ENCODE data around the gene ZCCHC24.

ZCCHC24 gene

GRCh38 chr10:79434821-79435251 lies 10.6 kb downstream of the ZCCHC24 start:
- peak overlapping the region; percentile 79 to 93 for H3K27ac ChIP-seq
- no peak for TF ChIP-seq CTCF (IDR thresholded peaks at IDR 0.05)
- H3K4me3 ChIP-seq: peak overlapping the region; percentile 52
- DNase-seq (ENCODE audit: low spot score): no peak

GRCh38 chr10:79434223-79434687 lies 11.2 kb downstream of the ZCCHC24 start:
- no peak for TF ChIP-seq CTCF (IDR thresholded peaks at IDR 0.05)
- DNase-seq (ENCODE audit: low spot score): no peak

GRCh38 chr10:79433324-79434222 lies 11.9 kb downstream of the ZCCHC24 start:
- peak overlapping the region; percentile 13 to 82 for H3K27ac ChIP-seq
- no peak for DNase-seq (ENCODE audit: low spot score)
- no peak overlapping the region for H3K4me3 ChIP-seq
- TF ChIP-seq CTCF (IDR thresholded peaks at IDR 0.05): no peak

More at GRCh38 chr10:79434223-79434687, 11.2 kb downstream of the ZCCHC24 start:
- H3K27ac ChIP-seq: peak overlapping the region in 1 of 2 donors; percentile 82
- H3K4me3 ChIP-seq: peak overlapping the region; percentile 44

GRCh38 chr10:79431891-79432831 lies 13.3 kb downstream of the ZCCHC24 start:
- TF ChIP-seq CTCF (IDR thresholded peaks at IDR 0.05): no peak
- Histone ChIP-seq H3K27ac (peak overlapping the region; percentile 29 to 82), H3K4me3 (no peak overlapping the region)
- DNase-seq (ENCODE audit: low spot score): no peak

GRCh38 chr10:79431428-79431827 lies 14.0 kb downstream of the ZCCHC24 start:
- DNase-seq (ENCODE audit: low spot score): no peak
- H3K4me3 ChIP-seq: no peak overlapping the region
- no peak for TF ChIP-seq CTCF (IDR thresholded peaks at IDR 0.05)
- peak overlapping the region; percentile 3 to 29 for H3K27ac ChIP-seq

- Histone ChIP-seq H3K4me3 (no peak overlapping the region), H3K27ac (peak overlapping the region in 1 of 2 donors; percentile 3)
- no peak for TF ChIP-seq CTCF (IDR thresholded peaks at IDR 0.05)
- no peak for DNase-seq (ENCODE audit: low spot score)
Observed at GRCh38 chr10:79430936-79431335, 14.5 kb downstream of the ZCCHC24 start.
